Esophagus muscularis mucosa (tissue), 4 donors: ENCODE results near the gene TMEM117. TPM values are rescaled to one million over a fixed set of nuclear protein-coding genes. Genes with fewer than 3 reads are reported as not detected.
A peak's percentile ranks its signal among the peaks of the same experiment; 100 is the strongest.

ENCODE experiments used
- DNase-seq: peaks from one replicate; pipeline ENCODE4 v3.0.0-alpha.2; 2017; ENCODE audit errors: extremely low spot score
- H3K27ac ChIP-seq, 4 donors: fragments of 200-600 bp; sonication (generic); replicated peaks in 1 of 4; 1 replicate in 3 of 4; 2 replicates in 1 of 4; pipeline ENCODE4 v1.5.1; 2016 to 2019; ENCODE audit warnings: mild to moderate bottlenecking in 1 of 4
- H3K27me3 ChIP-seq, 4 donors: fragments of 200-600 bp; sonication (generic); one replicate each; pipeline versions ENCODE4 v1.5.1 to v1.6.0; 2016 to 2019
- H3K36me3 ChIP-seq, 4 donors: fragments of 200-600 bp; sonication (generic); one replicate each; pipeline ENCODE4 v1.5.1; 2016 to 2019
- H3K4me1 ChIP-seq, 4 donors: fragments of 200-600 bp; sonication (generic); one replicate each; pipeline ENCODE4 v1.5.1; 2016 to 2019
- H3K4me3 ChIP-seq, 4 donors: fragments of 200-600 bp; sonication (generic); 1 replicate in 2 of 4; 2 replicates in 2 of 4; pipeline ENCODE4 v1.5.1; 2016 to 2019; ENCODE audit warnings: mild to moderate bottlenecking in 4 of 4, moderate library complexity in 1 of 4
- H3K9me3 ChIP-seq, 4 donors: fragments of 200-600 bp; sonication (generic); 1 replicate in 3 of 4; 2 replicates in 1 of 4; pipeline ENCODE4 v1.5.1; 2016 to 2019
- CTCF ChIP-seq, 3 experiments: fragments of 200-600 bp in 2 of 3; fragments of 450-650 bp in 1 of 3; sonication (generic) in 2 of 3; IDR thresholded peaks; one replicate each; pipeline ENCODE4 v1.5.1; 2017 to 2019; ENCODE audit warnings: antibody characterized with exemption in 3 of 3, mild to moderate bottlenecking in 2 of 3, moderate library complexity in 1 of 3
- EP300 ChIP-seq: sonication (generic); formaldehyde crosslinking; IDR thresholded peaks from one replicate; pipeline ENCODE4 v1.6.1; 2017; ENCODE audit warnings: antibody characterized with exemption
- POLR2A ChIP-seq: fragments of 450-650 bp; IDR thresholded peaks from one replicate; pipeline ENCODE4 v1.6.1; 2017; ENCODE audit warnings: antibody characterized with exemption, moderate library complexity, mild to moderate bottlenecking, low read depth
- POLR2AphosphoS5 ChIP-seq, 2 donors: sonication (generic); formaldehyde crosslinking; IDR thresholded peaks; one replicate each; pipeline ENCODE4 v1.6.1; 2017; ENCODE audit warnings: antibody characterized with exemption in 2 of 2
- WGBS: methylation state at CpG from one replicate; pipeline ENCODE4 v1.1.5; 2018; 5-methylcytosine and 5-hydroxymethylcytosine counted together
- intact Hi-C: fragments of 100-400 bp; cut with DNase I; formaldehyde crosslinking; loops from one replicate; pipeline ENCODE4 v1.15.1; 2023
- total RNA-seq, 4 donors: library from RNA; depleted of rRNA; stranded (reverse); fragments of >200 nt; gene quantifications; one replicate each; pipeline versions ENCODE4 v1.1.0 to v1.2.1, GENCODE V29; 2016

TMEM117 gene
- total RNA-seq, 4 donors from 2014 or later = 11.2 to 18.7 (median 12.8) TPM

- peaks cover 0 to under 1% (median under 1%) of the 10 kb centered on the region in 4 donors for H3K4me1 ChIP-seq
- WGBS = 87% methylated on average over 4 of the region's 4 CpGs
- no peak overlapping the region for H3K4me3 ChIP-seq
- intact Hi-C loops = no loop called here
- H3K36me3 ChIP-seq = peaks cover 56 to 85% (median 65%) of the 10 kb centered on the region in 4 donors
- no peak for DNase-seq
- TF ChIP-seq POLR2A (no peak), POLR2AphosphoS5 (IDR thresholded peaks at IDR 0.05) (no peak), EP300 (no peak), CTCF (IDR thresholded peaks at IDR 0.05) (no peak)
- no peak overlapping the region for H3K27ac ChIP-seq
- no peaks in the 10 kb centered on the region for H3K27me3 ChIP-seq
- no peaks in the 10 kb centered on the region for H3K9me3 ChIP-seq
Measured at GRCh38 chr12:43797561-43798217, 38.2 kb upstream of the TMEM117 start.

GRCh38 chr12:43805149-43805859 is 30.6 kb upstream of the TMEM117 start:
- peak overlapping the region; percentile 90 to 98 (median 95) for H3K27ac ChIP-seq
- no peak for DNase-seq
- peaks cover 19 to 33% (median 32%) of the 10 kb centered on the region in 4 donors for H3K4me1 ChIP-seq
- H3K36me3 ChIP-seq = peaks cover 10 to 28% (median 13%) of the 10 kb centered on the region in 4 donors
- H3K27me3 ChIP-seq = no peaks in the 10 kb centered on the region
- intact Hi-C loops = loop anchor here (5.0 to 10.0 kb wide), 2 partner anchors 48 to 79 kb away; partner anchors contain the start of genes IRAK4 and PUS7L
- peak overlapping the region; percentile 91 to 97 (median 95) for H3K4me3 ChIP-seq
- TF ChIP-seq POLR2A (no peak), POLR2AphosphoS5 (IDR thresholded peaks at IDR 0.05) (no peak), EP300 (no peak), CTCF (IDR thresholded peaks at IDR 0.05) (no peak)
- WGBS = 7% methylated on average over 20 of the region's 20 CpGs
- H3K9me3 ChIP-seq = no peaks in the 10 kb centered on the region

- H3K9me3 ChIP-seq = no peaks in the 10 kb centered on the region
- WGBS = 0% methylated on average over 20 of the region's 89 CpGs
- peak within 1 kb of the TSS; percentile 91 to 97 (median 95) for H3K4me3 ChIP-seq
- no peaks in the 10 kb centered on the region for H3K27me3 ChIP-seq
- intact Hi-C loops = loop anchor here (1.0 to 10.0 kb wide), 3 partner anchors 29 to 79 kb away; partner anchors contain the start of genes IRAK4 and PUS7L
- peak within 1 kb of the TSS; percentile 90 to 98 (median 95) for H3K27ac ChIP-seq
- DNase-seq = peak; percentile 95
- peaks cover 19 to 33% (median 32%) of the 10 kb centered on the region in 4 donors for H3K4me1 ChIP-seq
- H3K36me3 ChIP-seq = peaks cover 2 to 20% (median 7%) of the 10 kb centered on the region in 4 donors
- TF ChIP-seq POLR2AphosphoS5 (IDR thresholded peaks at IDR 0.05) = peak; percentile 42 to 78
- TF ChIP-seq POLR2A = no peak
- TF ChIP-seq EP300 = no peak
- peak in 2 of 3 experiments; percentile 24 to 38 for TF ChIP-seq CTCF (IDR thresholded peaks at IDR 0.05)
Measured at GRCh38 chr12:43805860-43806736, 29.8 kb upstream of the TMEM117 start, which contains the start of gene TWF1. Gene TWF1 (minus strand): TSS chr12:43806317. CDS start chr12:43806245, 72 bp downstream.

GRCh38 chr12:43806737-43807072 is 29.2 kb upstream of the TMEM117 start:
- no peaks in the 10 kb centered on the region for H3K9me3 ChIP-seq
- DNase-seq = no peak
- H3K27me3 ChIP-seq = no peaks in the 10 kb centered on the region
- WGBS = 2% methylated on average over 3 of the region's 3 CpGs
- intact Hi-C loops = loop anchor here (1.0 to 10.0 kb wide), 3 partner anchors 29 to 78 kb away; partner anchors contain the start of genes IRAK4 and PUS7L
- H3K4me3 ChIP-seq = peak overlapping the region; percentile 91 to 97 (median 95)
- TF ChIP-seq CTCF (IDR thresholded peaks at IDR 0.05) = no peak
- TF ChIP-seq POLR2A = no peak
- TF ChIP-seq EP300 = no peak
- no peak for TF ChIP-seq POLR2AphosphoS5 (IDR thresholded peaks at IDR 0.05)
- peaks cover 19 to 33% (median 32%) of the 10 kb centered on the region in 4 donors for H3K4me1 ChIP-seq
- peaks cover 0 to 14% (median 2%) of the 10 kb centered on the region in 4 donors for H3K36me3 ChIP-seq
- peak overlapping the region; percentile 90 to 98 (median 95) for H3K27ac ChIP-seq
